HCT116 (cell line): ENCODE results near the gene SYNC. TPM values are rescaled to one million over a fixed set of nuclear protein-coding genes. Genes with fewer than 3 reads are reported as not detected.

ENCODE experiments used
- ATAC-seq: fragments of 200-7000 bp; cut with Tn5 transposase; 2 replicates; pipeline ENCODE4 v1.9.1; 2020; ENCODE audit warnings: mild to moderate bottlenecking, moderate library complexity
- BruUV-seq: library from RNA; stranded (reverse); fragments of 400-500 nt; replicated peaks from 2 replicates; lab custom pipeline; 2021; lab: Mats Ljungman, UMichigan
- CTCF ChIA-PET: fragments of 300-600 bp; sonication (Branson Sonifier 250); formaldehyde crosslinking; loops from one replicate; lab custom pipeline; 2021; ENCODE audit warnings: antibody characterized with exemption; lab: Charles Lee
- POLR2A ChIA-PET: fragments of 300-600, 350-600 bp; sonication (Branson Sonifier 250); formaldehyde crosslinking; loops from one replicate; lab custom pipeline; 2021; ENCODE audit warnings: antibody characterized with exemption; lab: Charles Lee
- RAD21 ChIA-PET, 2 experiments: fragments of 300-600 bp; sonication (Branson Sonifier 250); formaldehyde crosslinking; loops; one replicate each; lab custom pipeline; 2023; ENCODE audit warnings: low total read pairs in 2 of 2; ENCODE audit not compliant: uncharacterized antibody in 2 of 2, unreplicated experiment in 2 of 2, low non-redundant PET in 1 of 2; lab: Charles Lee
- DNase-seq: peaks from one replicate; pipeline ENCODE4 v3.0.0-alpha.2; 2010; ENCODE audit warnings: low read depth, low spot score
- H2AFZ ChIP-seq: fragments of 200-600 bp; shearing (Covaris generic), sonication (generic); 2 replicates; pipeline ENCODE4 v1.6.1; 2017; ENCODE audit warnings: low read depth, mixed run types, mixed read lengths, antibody characterized with exemption, low read length; ENCODE audit not compliant: poor library complexity, severe bottlenecking
- H3K27ac ChIP-seq: 2 replicates; pipeline ENCODE4 v1.5.1; 2012; ENCODE audit warnings: low read depth, low read length
- H3K27me3 ChIP-seq: fragments of 200-600 bp; sonication (generic); 2 replicates; pipeline ENCODE4 v1.6.1; 2016; ENCODE audit warnings: mixed run types, low read length, mixed read lengths; ENCODE audit not compliant: insufficient read depth
- H3K36me3 ChIP-seq, 2 experiments: fragments of 200-500 bp in 1 of 2; fragments of 200-600 bp in 1 of 2; sonication (Bioruptor generic) in 1 of 2; sonication (generic) in 1 of 2; 2 replicates each; pipeline versions ENCODE4 v1.5.1 to v1.6.1; 2014 to 2016; ENCODE audit warnings: low read length in 2 of 2, inconsistent platforms in 1 of 2, mixed read lengths in 1 of 2, mixed run types in 1 of 2; ENCODE audit not compliant: insufficient read depth in 2 of 2, control insufficient read depth in 1 of 2
- H3K4me1 ChIP-seq, 2 experiments: fragments of 200-600 bp in 1 of 2; sonication (generic) in 1 of 2; 2 replicates each; pipeline versions ENCODE4 v1.5.1 to v1.6.1; 2012 to 2017; ENCODE audit warnings: low read length in 2 of 2, inconsistent platforms in 1 of 2, mild to moderate bottlenecking in 1 of 2, mixed read lengths in 1 of 2, mixed run types in 1 of 2, moderate library complexity in 1 of 2; ENCODE audit not compliant: insufficient read depth in 2 of 2, control insufficient read depth in 1 of 2
- H3K4me2 ChIP-seq: fragments of 200-600 bp; sonication (generic); 2 replicates; pipeline ENCODE4 v1.6.1; 2017; ENCODE audit warnings: mixed run types, low read length, mixed read lengths
- H3K4me3 ChIP-seq, 2 experiments: fragments of 200-600 bp in 1 of 2; sonication (generic) in 1 of 2; replicated peaks in 1 of 2; 2 replicates each; pipeline ENCODE4 v1.5.1; 2011 to 2016; ENCODE audit warnings: low read length in 2 of 2, control low read depth in 1 of 2, low read depth in 1 of 2, mild to moderate bottlenecking in 1 of 2, mixed read lengths in 1 of 2, mixed run types in 1 of 2
- H3K79me2 ChIP-seq: fragments of 200-600 bp; sonication (generic); 2 replicates; pipeline ENCODE4 v1.6.1; 2017; ENCODE audit warnings: mild to moderate bottlenecking, mixed run types, low read length, moderate library complexity, mixed read lengths; ENCODE audit not compliant: insufficient read depth
- H3K9ac ChIP-seq: fragments of 200-600 bp; sonication (generic); 2 replicates; pipeline ENCODE4 v1.6.1; 2016; ENCODE audit warnings: low read length, mixed read lengths
- H3K9me2 ChIP-seq: fragments of 200-600 bp; sonication (generic), shearing (Covaris generic); 2 replicates; pipeline ENCODE4 v1.6.1; 2017; ENCODE audit warnings: mixed run types, mild to moderate bottlenecking, moderate library complexity; ENCODE audit not compliant: insufficient read depth
- H3K9me3 ChIP-seq, 2 experiments: fragments of 200-500 bp in 1 of 2; fragments of 200-600 bp in 1 of 2; sonication (Bioruptor generic) in 1 of 2; sonication (generic) in 1 of 2; 2 replicates each; pipeline ENCODE4 v1.6.1; 2014 to 2017; ENCODE audit warnings: low read length in 2 of 2, mixed read lengths in 2 of 2, inconsistent platforms in 1 of 2, low read depth in 1 of 2, mild to moderate bottlenecking in 1 of 2, mixed run types in 1 of 2, moderate library complexity in 1 of 2; ENCODE audit not compliant: control insufficient read depth in 1 of 2, insufficient read depth in 1 of 2
- H4K20me1 ChIP-seq: fragments of 200-600 bp; sonication (generic), shearing (Covaris generic); 2 replicates; pipeline ENCODE4 v1.6.1; 2017; ENCODE audit warnings: mixed run types, mild to moderate bottlenecking, moderate library complexity; ENCODE audit not compliant: insufficient read depth
- CEBPB ChIP-seq: IDR thresholded peaks from 2 replicates; pipeline ENCODE4 v1.6.1; 2012; ENCODE audit warnings: low read depth
- ELF1 ChIP-seq: IDR thresholded peaks from 2 replicates; pipeline ENCODE4 v1.6.1; 2012; ENCODE audit warnings: low read depth, borderline replicate concordance
- FOSL1 ChIP-seq: IDR thresholded peaks from 2 replicates; pipeline ENCODE4 v1.6.1; 2012; ENCODE audit warnings: low read depth
- JUND ChIP-seq: IDR thresholded peaks from 2 replicates; pipeline ENCODE4 v1.6.1; 2012
- MAX ChIP-seq: IDR thresholded peaks from 2 replicates; pipeline ENCODE4 v1.6.1; 2012
- POLR2A ChIP-seq: IDR thresholded peaks from 2 replicates; pipeline ENCODE4 v1.7.0; 2011; ENCODE audit warnings: borderline replicate concordance; ENCODE audit not compliant: insufficient read depth, insufficient read length; ENCODE audit errors: extremely low read depth
- SRF ChIP-seq: IDR thresholded peaks from 2 replicates; pipeline ENCODE4 v1.6.1; 2012; ENCODE audit warnings: low read depth
- ZBTB33 ChIP-seq: IDR thresholded peaks from 2 replicates; pipeline ENCODE4 v1.6.1; 2011; ENCODE audit warnings: mild to moderate bottlenecking, low read length, moderate library complexity; ENCODE audit not compliant: insufficient replicate concordance; ENCODE audit errors: extremely low read depth
- intact Hi-C: fragments of 100-400 bp; cut with micrococcal nuclease; formaldehyde crosslinking; loops from 2 replicates; pipeline ENCODE4 v1.10.0; 2022
- total RNA-seq: library from RNA; stranded (reverse); gene quantifications from one replicate; pipeline ENCODE4 v1.2.1, GENCODE V29; 2021; ENCODE audit not compliant: unreplicated experiment

The SYNC gene
- total RNA-seq, 1 experiment from 2014 or later: 1.3 TPM

GRCh38 chr1:32715901-32716311 lies 13.3 kb upstream of the SYNC start:
- no TSS peak for BruUV-seq
- H3K4me2 ChIP-seq: peak overlapping the region; percentile 81
- no peak for ATAC-seq
- RAD21 ChIA-PET: interaction anchor here in 1 of 2 experiments (0.6 kb wide), 1 partner anchor 47 kb away, joined by 5 read pairs; no protein-coding TSS in a partner anchor
- peak overlapping the region; percentile 53 for H3K27ac ChIP-seq
- no peaks in the 10 kb centered on the region for H3K9me2 ChIP-seq
- H2AFZ ChIP-seq: no peak overlapping the region
- no peak for DNase-seq
- H4K20me1 ChIP-seq: no peaks in the 10 kb centered on the region
- CTCF ChIA-PET: interaction anchor here (1.5 to 1.6 kb wide), 2 partner anchors 12 to 57 kb away, joined by 3 to 7 read pairs; no protein-coding TSS in a partner anchor
- peaks cover 21 to 42% of the 10 kb centered on the region in 2 experiments for H3K4me1 ChIP-seq
- H3K9ac ChIP-seq: peak overlapping the region; percentile 40
- TF ChIP-seq MAX: no peak
- no peak for TF ChIP-seq JUND
- no peak for TF ChIP-seq CEBPB
- TF ChIP-seq SRF: no peak
- no peak for TF ChIP-seq ELF1
- H3K36me3 ChIP-seq: no peaks in the 10 kb centered on the region
- no peak overlapping the region for H3K4me3 ChIP-seq
- H3K27me3 ChIP-seq: no peaks in the 10 kb centered on the region
- POLR2A ChIA-PET: interaction anchor here (1.0 to 1.8 kb wide), 3 partner anchors 10 to 43 kb away, joined by 3 to 11 read pairs (median 4); no protein-coding TSS in a partner anchor
- H3K79me2 ChIP-seq: no peaks in the 10 kb centered on the region
- H3K9me3 ChIP-seq: no peaks in the 10 kb centered on the region
- intact Hi-C loops: loop anchor here (5.0 kb wide), 1 partner anchor 46 kb away; no protein-coding TSS in a partner anchor

GRCh38 chr1:32714277-32714676 lies 11.7 kb upstream of the SYNC start:
- no peak overlapping the region for H3K27ac ChIP-seq

More at GRCh38 chr1:32714277-32714676, 11.7 kb upstream of the SYNC start:
- intact Hi-C loops: no loop called here
- DNase-seq (no peak), ATAC-seq (no peak)
- POLR2A ChIA-PET: no interaction called here
- H3K4me3 ChIP-seq: no peak overlapping the region
- no peak overlapping the region for H3K4me2 ChIP-seq
- no peaks in the 10 kb centered on the region for H3K9me2 ChIP-seq
- no peak overlapping the region for H3K9ac ChIP-seq
- RAD21 ChIA-PET: no interaction called here
- TF ChIP-seq ZBTB33 (no peak), POLR2A (no peak), FOSL1 (no peak)
- no peaks in the 10 kb centered on the region for H4K20me1 ChIP-seq
- H3K27me3 ChIP-seq: no peaks in the 10 kb centered on the region
- H3K79me2 ChIP-seq: no peaks in the 10 kb centered on the region
- BruUV-seq: no TSS peak
- no peaks in the 10 kb centered on the region for H3K36me3 ChIP-seq
- CTCF ChIA-PET: no interaction called here
- no peak overlapping the region for H2AFZ ChIP-seq
- no peaks in the 10 kb centered on the region for H3K9me3 ChIP-seq
- peaks cover 25 to 46% of the 10 kb centered on the region in 2 experiments for H3K4me1 ChIP-seq
